Hepatocyte (in vitro differentiated cells): ENCODE data around the gene ACKR4. TPM values are rescaled to one million over a fixed set of nuclear protein-coding genes. Genes with fewer than 3 reads are reported as not detected.

Source experiments
- DNase-seq: peaks from one replicate; pipeline ENCODE4 v3.0.0-alpha.2; 2016; ENCODE audit warnings: low spot score
- H2AFZ ChIP-seq: fragments of 200-600 bp; sonication (generic); 2 replicates; pipeline ENCODE4 v1.6.0; 2016; ENCODE audit warnings: antibody characterized with exemption, mild to moderate bottlenecking
- H3K27ac ChIP-seq: fragments of 200-600 bp; sonication (generic); 2 replicates; pipeline ENCODE4 v1.5.1; 2016; ENCODE audit warnings: mild to moderate bottlenecking
- H3K27me3 ChIP-seq: fragments of 200-600 bp; sonication (generic); 2 replicates; pipeline ENCODE4 v1.6.1; 2016
- H3K36me3 ChIP-seq: fragments of 200-600 bp; sonication (generic); replicated peaks from 2 replicates; pipeline ENCODE4 v1.5.1; 2016; ENCODE audit warnings: low read depth; ENCODE audit not compliant: insufficient read depth
- H3K4me1 ChIP-seq: fragments of 200-600 bp; sonication (generic); 2 replicates; pipeline ENCODE4 v1.5.1; 2016; ENCODE audit warnings: mild to moderate bottlenecking, moderate library complexity; ENCODE audit not compliant: insufficient read depth
- H3K4me2 ChIP-seq: fragments of 200-600 bp; sonication (generic); 2 replicates; pipeline ENCODE4 v1.6.0; 2016
- H3K4me3 ChIP-seq: fragments of 200-600 bp; sonication (generic); 2 replicates; pipeline ENCODE4 v1.5.1; 2016; ENCODE audit warnings: mild to moderate bottlenecking
- H3K79me2 ChIP-seq: fragments of 200-600 bp; sonication (generic); 2 replicates; pipeline ENCODE4 v1.6.0; 2017; ENCODE audit warnings: mild to moderate bottlenecking
- H3K9me2 ChIP-seq: fragments of 200-600 bp; sonication (generic); replicated peaks from 2 replicates; pipeline ENCODE4 v1.6.0; 2017; ENCODE audit warnings: mild to moderate bottlenecking; ENCODE audit not compliant: insufficient read depth
- H3K9me3 ChIP-seq: fragments of 200-600 bp; sonication (generic); 2 replicates; pipeline ENCODE4 v1.5.1; 2016; ENCODE audit warnings: low read depth, mild to moderate bottlenecking
- H4K20me1 ChIP-seq: fragments of 200-600 bp; sonication (generic); 2 replicates; pipeline ENCODE4 v1.6.0; 2016; ENCODE audit warnings: mild to moderate bottlenecking; ENCODE audit not compliant: insufficient read depth, poor library complexity, severe bottlenecking
- EZH2 ChIP-seq: fragments of 200-600 bp; sonication (generic); IDR thresholded peaks from 2 replicates; pipeline ENCODE4 v1.6.1; 2016; ENCODE audit warnings: antibody characterized with exemption, mild to moderate bottlenecking, borderline replicate concordance
- EZH2phosphoT487 ChIP-seq: fragments of 200-600 bp; sonication (generic); IDR thresholded peaks from one replicate; pipeline ENCODE4 v1.6.1; 2018; ENCODE audit warnings: antibody characterized with exemption, mild to moderate bottlenecking, low read depth, moderate library complexity; ENCODE audit not compliant: unreplicated experiment, severe bottlenecking
- WGBS: methylation state at CpG from one replicate; pipeline ENCODE4 v1.1.6; 2016; ENCODE audit warnings: low lambda C conversion rate; ENCODE audit errors: missing lambda C conversion rate; 5-methylcytosine and 5-hydroxymethylcytosine counted together
- polyA plus RNA-seq: library from polyadenylated mRNA; unstranded; fragments of >200 nt; fragmentation: Nextera tagmentation; extraction: Ambion mirVana; gene quantifications from 2 replicates; pipeline ENCODE4 v1.2.1, GENCODE V29; 2016
- total RNA-seq: library from RNA; depleted of rRNA; stranded (reverse); fragments of >200 nt; gene quantifications from 2 replicates; pipeline ENCODE4 v1.2.3, GENCODE V29; 2014
- TF ChIP-seq, protein P1 (sequence below): fragments of 200-600 bp; sonication (generic); IDR thresholded peaks from 2 replicates; pipeline ENCODE4 v1.5.1; 2016; ENCODE audit warnings: antibody characterized with exemption, mild to moderate bottlenecking; ENCODE audit not compliant: poor library complexity

ACKR4 gene
- total RNA-seq: 1.8 and 2.0 TPM in 2 replicates
- polyA plus RNA-seq: 0.15 and 1.2 TPM in 2 replicates

DNA sequence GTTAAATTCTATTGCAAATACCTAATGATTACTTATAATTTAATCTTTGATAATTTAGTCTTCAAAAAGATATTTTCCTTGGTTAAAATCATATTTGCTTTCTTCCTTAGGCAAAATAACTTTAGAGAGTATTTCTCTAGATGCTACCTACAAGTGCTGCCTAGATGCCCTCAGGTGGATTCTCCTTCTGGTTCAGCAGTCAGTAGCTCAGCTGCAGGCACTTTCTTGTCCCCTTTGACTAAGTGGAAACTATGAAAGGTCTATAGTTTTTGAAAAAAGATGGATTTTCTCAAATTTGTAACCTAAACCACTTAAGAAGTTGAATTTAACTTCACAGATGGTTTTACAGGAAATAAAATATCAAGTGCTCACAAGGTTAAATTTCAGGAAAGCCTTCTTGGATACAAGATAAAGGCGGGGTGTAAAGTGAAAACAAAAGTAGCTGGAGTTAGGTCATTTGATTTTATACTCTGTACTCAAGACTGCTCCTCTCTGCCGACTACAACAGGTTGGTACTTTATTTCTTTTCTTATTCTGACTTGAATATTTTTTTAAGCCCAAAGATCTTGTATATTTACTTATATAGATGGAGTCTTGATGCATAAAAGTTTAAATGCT lies at the start of gene ACKR4:
TSS of gene ACKR4 (plus strand) at position 455 of the 618 bp plus-strand sequence. CDS start 3,128 bp downstream, outside the sequence.
- no peak within 1 kb of the TSS for H3K4me2 ChIP-seq
- no peak within 1 kb of the TSS for H3K4me3 ChIP-seq
- no peaks in the 10 kb centered on the region for H3K9me2 ChIP-seq
- no peaks in the 10 kb centered on the region for H3K9me3 ChIP-seq
- 82% methylated on average over 2 of the region's 2 CpGs for WGBS
- no peaks in the 10 kb centered on the region for H3K79me2 ChIP-seq
- H3K4me1 ChIP-seq: no peaks in the 10 kb centered on the region
- H4K20me1 ChIP-seq: no peaks in the 10 kb centered on the region
- no peak within 1 kb of the TSS for H2AFZ ChIP-seq
- no peak within 1 kb of the TSS for H3K27ac ChIP-seq
- no peaks in the 10 kb centered on the region for H3K36me3 ChIP-seq
- TF ChIP-seq EZH2phosphoT487: no peak
- no peak for TF ChIP-seq EZH2
- TF ChIP-seq, protein P1, sequence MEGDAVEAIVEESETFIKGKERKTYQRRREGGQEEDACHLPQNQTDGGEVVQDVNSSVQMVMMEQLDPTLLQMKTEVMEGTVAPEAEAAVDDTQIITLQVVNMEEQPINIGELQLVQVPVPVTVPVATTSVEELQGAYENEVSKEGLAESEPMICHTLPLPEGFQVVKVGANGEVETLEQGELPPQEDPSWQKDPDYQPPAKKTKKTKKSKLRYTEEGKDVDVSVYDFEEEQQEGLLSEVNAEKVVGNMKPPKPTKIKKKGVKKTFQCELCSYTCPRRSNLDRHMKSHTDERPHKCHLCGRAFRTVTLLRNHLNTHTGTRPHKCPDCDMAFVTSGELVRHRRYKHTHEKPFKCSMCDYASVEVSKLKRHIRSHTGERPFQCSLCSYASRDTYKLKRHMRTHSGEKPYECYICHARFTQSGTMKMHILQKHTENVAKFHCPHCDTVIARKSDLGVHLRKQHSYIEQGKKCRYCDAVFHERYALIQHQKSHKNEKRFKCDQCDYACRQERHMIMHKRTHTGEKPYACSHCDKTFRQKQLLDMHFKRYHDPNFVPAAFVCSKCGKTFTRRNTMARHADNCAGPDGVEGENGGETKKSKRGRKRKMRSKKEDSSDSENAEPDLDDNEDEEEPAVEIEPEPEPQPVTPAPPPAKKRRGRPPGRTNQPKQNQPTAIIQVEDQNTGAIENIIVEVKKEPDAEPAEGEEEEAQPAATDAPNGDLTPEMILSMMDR: no peak
- no peak for DNase-seq
- H3K27me3 ChIP-seq: no peaks in the 10 kb centered on the region

DNA sequence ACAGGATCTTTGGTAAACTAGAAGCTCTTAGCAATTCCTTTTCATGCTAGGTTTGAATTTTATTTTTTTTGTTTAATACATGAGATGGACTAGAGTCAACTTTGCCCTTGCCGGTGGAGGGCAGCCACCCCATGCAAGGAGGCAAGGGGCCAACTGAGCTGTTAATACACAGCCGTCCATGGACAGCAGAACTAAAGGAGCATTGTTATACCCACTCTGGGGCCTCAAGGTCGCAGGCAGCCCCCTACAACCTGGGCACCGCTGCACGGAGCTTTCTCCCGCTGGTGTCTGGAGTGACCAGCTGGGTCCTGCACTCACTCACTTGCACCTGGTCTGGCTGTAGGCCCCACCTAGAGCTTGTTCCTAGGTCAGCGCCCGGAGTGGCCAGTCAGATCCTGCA lies 47.9 kb upstream of the ACKR4 start:
- no peak for DNase-seq
- H3K4me3 ChIP-seq: no peak overlapping the region
- H3K9me3 ChIP-seq: no peaks in the 10 kb centered on the region
- H3K27ac ChIP-seq: no peak overlapping the region
- H3K4me2 ChIP-seq: no peak overlapping the region
- H3K9me2 ChIP-seq: no peaks in the 10 kb centered on the region
- no peaks in the 10 kb centered on the region for H3K27me3 ChIP-seq
- H2AFZ ChIP-seq: no peak overlapping the region
- H3K79me2 ChIP-seq: no peaks in the 10 kb centered on the region
- H3K4me1 ChIP-seq: no peaks in the 10 kb centered on the region
- H4K20me1 ChIP-seq: no peaks in the 10 kb centered on the region
- WGBS: 95% methylated on average over 8 of the region's 8 CpGs
- no peak for TF ChIP-seq EZH2
- TF ChIP-seq, protein P1: no peak
- TF ChIP-seq EZH2phosphoT487: no peak
- no peaks in the 10 kb centered on the region for H3K36me3 ChIP-seq

DNA sequence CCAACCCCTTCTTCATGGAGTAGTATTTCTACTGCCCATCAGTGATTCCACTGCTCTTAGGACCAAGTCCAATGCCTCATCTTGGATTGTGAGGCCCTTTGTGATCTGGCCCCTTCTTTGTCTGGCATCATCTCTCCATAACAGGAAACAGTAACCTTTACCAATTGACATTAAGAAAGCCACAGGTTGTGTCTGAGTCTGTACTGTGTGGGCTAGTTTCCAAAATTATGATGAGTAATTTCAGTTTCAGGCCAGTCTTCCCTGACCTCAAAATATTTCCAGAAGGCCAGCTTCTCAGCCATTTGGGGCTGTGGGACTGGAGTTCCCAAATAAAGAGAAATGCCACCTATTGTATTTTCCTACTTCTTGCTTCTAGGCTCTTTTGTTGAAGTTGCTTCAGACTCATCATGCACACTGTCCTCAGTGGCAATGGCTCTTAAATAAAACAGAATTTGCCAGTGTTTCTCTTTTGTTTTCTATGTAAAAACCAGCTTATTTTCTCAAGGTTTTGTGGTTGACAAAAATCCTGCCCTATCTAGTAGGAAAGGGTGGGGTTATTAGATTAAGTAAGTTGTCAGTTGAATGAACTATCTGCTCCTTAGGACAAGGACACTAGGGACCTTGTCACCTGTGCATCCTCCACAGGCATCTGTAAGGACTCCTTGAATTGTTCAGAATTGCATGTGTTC lies 47.0 kb upstream of the ACKR4 start:
- no peaks in the 10 kb centered on the region for H3K27me3 ChIP-seq
- no peak for TF ChIP-seq EZH2phosphoT487
- TF ChIP-seq EZH2: no peak
- TF ChIP-seq, protein P1: no peak
- H3K36me3 ChIP-seq: no peaks in the 10 kb centered on the region
- H3K9me2 ChIP-seq: no peaks in the 10 kb centered on the region
- DNase-seq: no peak
- H3K9me3 ChIP-seq: no peaks in the 10 kb centered on the region
- H3K79me2 ChIP-seq: no peaks in the 10 kb centered on the region
- H3K4me3 ChIP-seq: no peak overlapping the region
- H2AFZ ChIP-seq: no peak overlapping the region
- H3K4me1 ChIP-seq: no peaks in the 10 kb centered on the region
- no peaks in the 10 kb centered on the region for H4K20me1 ChIP-seq
- no peak overlapping the region for H3K4me2 ChIP-seq
- no peak overlapping the region for H3K27ac ChIP-seq
